Nephron (organoid): Measurements from ENCODE around the gene POLL.

Experiments
- H3K27ac Mint-ChIP-seq, 3 experiments: 2 replicates each; pipeline ENCODE4 v1.8.0; 2020; ENCODE audit warnings: mixed read lengths in 3 of 3, mild to moderate bottlenecking in 2 of 3, moderate library complexity in 1 of 3
- H3K27me3 Mint-ChIP-seq: 2 replicates; pipeline ENCODE4 v1.8.0; 2021; ENCODE audit warnings: low read depth, mild to moderate bottlenecking, moderate library complexity, mixed read lengths
- H3K36me3 Mint-ChIP-seq: 2 replicates; pipeline ENCODE4 v1.8.0; 2020; ENCODE audit warnings: low read depth, mixed read lengths
- H3K4me1 Mint-ChIP-seq: 2 replicates; pipeline ENCODE4 v1.8.0; 2020; ENCODE audit warnings: mixed read lengths
- H3K4me3 Mint-ChIP-seq, 3 experiments: 2 replicates each; pipeline ENCODE4 v1.8.0; 2020; ENCODE audit warnings: mild to moderate bottlenecking in 3 of 3, mixed read lengths in 3 of 3, moderate library complexity in 2 of 3
- H3K9me3 Mint-ChIP-seq: 2 replicates; pipeline ENCODE4 v1.8.0; 2020; ENCODE audit warnings: mixed read lengths
- CTCF ChIP-seq, 3 experiments: fragments of 200-600 bp; sonication (generic); IDR thresholded peaks; one replicate each; pipeline ENCODE4 v1.5.0; 2021; ENCODE audit warnings: antibody characterized with exemption in 3 of 3; ENCODE audit not compliant: unreplicated experiment in 3 of 3

The POLL gene

GRCh38 chr10:101625821-101626412 lies 37.9 kb upstream of the POLL start:
- no peak overlapping the region for H3K27ac Mint-ChIP-seq
- no peak overlapping the region for H3K4me3 Mint-ChIP-seq

GRCh38 chr10:101624526-101625102 lies 36.6 kb upstream of the POLL start:
- Mint-ChIP-seq H3K4me3 (no peak overlapping the region), H3K36me3 (peaks cover 48% of the 10 kb centered on the region), H3K9me3 (no peaks in the 10 kb centered on the region), H3K27me3 (no peaks in the 10 kb centered on the region), H3K4me1 (peaks cover 5% of the 10 kb centered on the region), H3K27ac (no peak overlapping the region)
- TF ChIP-seq CTCF (IDR thresholded peaks at IDR 0.05; ENCODE audit: unreplicated experiment in 3 of 3) = no peak

More at GRCh38 chr10:101625821-101626412, 37.9 kb upstream of the POLL start:
- H3K9me3 Mint-ChIP-seq = no peaks in the 10 kb centered on the region
- peaks cover 5% of the 10 kb centered on the region for H3K4me1 Mint-ChIP-seq
- no peaks in the 10 kb centered on the region for H3K27me3 Mint-ChIP-seq
- TF ChIP-seq CTCF (IDR thresholded peaks at IDR 0.05; ENCODE audit: unreplicated experiment in 3 of 3) = no peak
- peaks cover 45% of the 10 kb centered on the region for H3K36me3 Mint-ChIP-seq

GRCh38 chr10:101623528-101623927 lies 35.5 kb upstream of the POLL start:
- no peak overlapping the region for H3K27ac Mint-ChIP-seq
- no peak for TF ChIP-seq CTCF (IDR thresholded peaks at IDR 0.05; ENCODE audit: unreplicated experiment in 3 of 3)
- H3K9me3 Mint-ChIP-seq = no peaks in the 10 kb centered on the region
- H3K27me3 Mint-ChIP-seq = no peaks in the 10 kb centered on the region
- peaks cover 48% of the 10 kb centered on the region for H3K36me3 Mint-ChIP-seq
- H3K4me3 Mint-ChIP-seq = no peak overlapping the region
- peaks cover 5% of the 10 kb centered on the region for H3K4me1 Mint-ChIP-seq

- H3K36me3 Mint-ChIP-seq = peaks cover 63% of the 10 kb centered on the region
- H3K27ac Mint-ChIP-seq = no peak overlapping the region
- TF ChIP-seq CTCF (IDR thresholded peaks at IDR 0.05; ENCODE audit: unreplicated experiment in 3 of 3) = no peak
- no peaks in the 10 kb centered on the region for H3K27me3 Mint-ChIP-seq
- no peak overlapping the region for H3K4me3 Mint-ChIP-seq
- H3K9me3 Mint-ChIP-seq = no peaks in the 10 kb centered on the region
- H3K4me1 Mint-ChIP-seq = peaks cover 12% of the 10 kb centered on the region
Measured at GRCh38 chr10:101619983-101620382, 31.9 kb upstream of the POLL start.

GRCh38 chr10:101618871-101619270 lies 30.8 kb upstream of the POLL start:
- H3K27ac Mint-ChIP-seq = no peak overlapping the region
- peaks cover 51% of the 10 kb centered on the region for H3K36me3 Mint-ChIP-seq
- no peak for TF ChIP-seq CTCF (IDR thresholded peaks at IDR 0.05; ENCODE audit: unreplicated experiment in 3 of 3)
- H3K27me3 Mint-ChIP-seq = no peaks in the 10 kb centered on the region
- no peak overlapping the region for H3K4me3 Mint-ChIP-seq
- peaks cover 12% of the 10 kb centered on the region for H3K4me1 Mint-ChIP-seq
- no peaks in the 10 kb centered on the region for H3K9me3 Mint-ChIP-seq
